Measurements from ENCODE around the gene CHGA.
A peak's percentile ranks its signal among the peaks of the same experiment; 100 is the strongest.

The CHGA gene

DNA sequence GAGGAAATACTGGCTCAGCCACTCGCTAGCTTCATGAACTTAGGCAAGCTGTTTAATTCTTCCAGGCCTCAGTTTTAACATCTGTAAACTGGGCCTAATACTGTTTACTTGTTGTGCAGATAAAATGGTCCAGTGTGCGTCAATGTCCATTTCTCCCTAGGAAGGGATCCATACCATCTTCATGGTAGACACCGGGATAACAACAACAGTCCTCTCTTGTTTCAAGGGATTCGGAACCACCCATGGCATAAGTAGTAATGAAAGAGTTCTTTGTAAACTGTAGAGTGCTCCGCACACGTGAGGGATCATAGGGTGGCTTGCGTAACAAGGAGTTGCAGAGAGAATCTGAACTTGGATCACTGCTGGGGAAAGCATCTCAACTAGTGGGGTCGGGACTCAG lies 17.3 kb upstream of the CHGA start:
- TF ChIP-seq, protein P1, sequence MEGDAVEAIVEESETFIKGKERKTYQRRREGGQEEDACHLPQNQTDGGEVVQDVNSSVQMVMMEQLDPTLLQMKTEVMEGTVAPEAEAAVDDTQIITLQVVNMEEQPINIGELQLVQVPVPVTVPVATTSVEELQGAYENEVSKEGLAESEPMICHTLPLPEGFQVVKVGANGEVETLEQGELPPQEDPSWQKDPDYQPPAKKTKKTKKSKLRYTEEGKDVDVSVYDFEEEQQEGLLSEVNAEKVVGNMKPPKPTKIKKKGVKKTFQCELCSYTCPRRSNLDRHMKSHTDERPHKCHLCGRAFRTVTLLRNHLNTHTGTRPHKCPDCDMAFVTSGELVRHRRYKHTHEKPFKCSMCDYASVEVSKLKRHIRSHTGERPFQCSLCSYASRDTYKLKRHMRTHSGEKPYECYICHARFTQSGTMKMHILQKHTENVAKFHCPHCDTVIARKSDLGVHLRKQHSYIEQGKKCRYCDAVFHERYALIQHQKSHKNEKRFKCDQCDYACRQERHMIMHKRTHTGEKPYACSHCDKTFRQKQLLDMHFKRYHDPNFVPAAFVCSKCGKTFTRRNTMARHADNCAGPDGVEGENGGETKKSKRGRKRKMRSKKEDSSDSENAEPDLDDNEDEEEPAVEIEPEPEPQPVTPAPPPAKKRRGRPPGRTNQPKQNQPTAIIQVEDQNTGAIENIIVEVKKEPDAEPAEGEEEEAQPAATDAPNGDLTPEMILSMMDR (conservative IDR thresholded peaks at IDR 0.05; ENCODE audit: low read length) = no peak
- no peak overlapping the region for H3K4me3 ChIP-seq (ENCODE audit: low read length)
- no peak for DNase-seq (ENCODE audit: low read depth)

DNA sequence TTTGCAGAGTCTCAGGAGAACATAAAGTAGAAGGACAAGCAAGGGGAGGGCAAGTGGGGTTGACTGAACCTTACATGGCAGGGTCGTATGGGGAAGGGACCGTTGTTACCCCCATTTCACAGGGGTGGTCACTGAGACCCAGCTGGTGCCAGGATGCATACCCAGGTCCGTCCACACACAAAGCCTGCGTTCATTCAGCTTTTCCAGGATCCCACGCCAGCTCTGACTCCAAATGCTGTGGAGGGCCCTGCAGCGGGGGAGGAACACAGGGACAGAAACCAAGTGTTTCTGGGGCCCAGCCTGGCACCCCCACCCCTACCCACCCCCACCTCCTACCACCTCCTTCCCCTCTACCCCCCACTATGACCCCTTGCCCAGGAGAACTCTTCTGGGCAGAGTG lies 16.5 kb upstream of the CHGA start:
- DNase-seq (ENCODE audit: low read depth) = no peak
- H3K4me3 ChIP-seq (ENCODE audit: low read length) = no peak overlapping the region
- TF ChIP-seq, protein P1 (conservative IDR thresholded peaks at IDR 0.05; ENCODE audit: low read length) = no peak

DNA sequence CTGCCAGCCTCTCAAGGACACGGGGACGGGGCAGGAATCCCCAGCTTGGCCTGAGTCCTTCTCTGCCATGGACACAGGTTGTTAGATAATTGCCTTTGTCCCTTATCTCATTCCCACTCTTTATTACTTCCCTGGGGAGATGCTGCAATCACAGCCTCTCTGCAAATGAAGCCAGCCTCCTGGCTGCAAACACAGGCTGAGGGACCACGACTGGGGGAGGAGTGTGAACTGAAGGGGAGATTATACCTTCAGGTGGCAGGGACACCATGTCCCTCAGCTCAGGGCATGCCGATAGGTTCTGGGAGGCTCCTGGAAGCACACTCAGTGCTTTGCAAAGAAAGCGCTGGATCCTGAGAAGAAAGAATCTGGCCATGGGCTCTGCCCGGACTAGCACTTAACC lies 16.1 kb upstream of the CHGA start:
- TF ChIP-seq, protein P1 (conservative IDR thresholded peaks at IDR 0.05; ENCODE audit: low read length) = no peak
- H3K4me3 ChIP-seq (ENCODE audit: low read length) = no peak overlapping the region
- DNase-seq (ENCODE audit: low read depth) = no peak

DNA sequence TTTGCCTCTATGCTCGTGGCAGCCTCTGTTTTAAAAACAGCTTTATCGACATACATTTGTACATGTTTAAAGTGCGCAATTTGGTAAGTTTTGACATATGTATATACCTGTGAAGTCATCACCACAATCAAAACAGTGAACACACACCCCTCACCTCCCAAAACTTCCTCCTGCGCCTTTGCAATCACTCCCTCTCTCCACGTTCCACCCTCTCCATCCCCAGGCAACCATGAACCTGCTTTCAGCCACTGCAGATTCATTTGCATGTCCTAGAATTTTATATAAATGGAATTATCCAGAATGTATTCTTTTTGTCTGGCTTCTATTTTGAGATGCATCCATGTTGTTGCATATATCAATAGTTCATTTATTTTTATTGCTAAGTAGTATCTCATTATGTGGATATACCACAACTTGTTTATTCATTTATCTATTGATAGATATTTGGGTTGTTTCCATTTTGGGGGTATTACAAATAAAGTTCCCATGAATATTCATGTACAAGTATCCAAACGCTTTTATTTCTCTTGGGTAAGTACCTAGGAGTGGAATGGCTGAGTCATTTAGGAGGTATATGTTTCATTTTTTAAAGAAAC lies 15.5 kb upstream of the CHGA start:
- DNase-seq (ENCODE audit: low read depth) = no peak
- H3K4me3 ChIP-seq (ENCODE audit: low read length) = no peak overlapping the region
- TF ChIP-seq, protein P1 (conservative IDR thresholded peaks at IDR 0.05; ENCODE audit: low read length) = no peak

DNA sequence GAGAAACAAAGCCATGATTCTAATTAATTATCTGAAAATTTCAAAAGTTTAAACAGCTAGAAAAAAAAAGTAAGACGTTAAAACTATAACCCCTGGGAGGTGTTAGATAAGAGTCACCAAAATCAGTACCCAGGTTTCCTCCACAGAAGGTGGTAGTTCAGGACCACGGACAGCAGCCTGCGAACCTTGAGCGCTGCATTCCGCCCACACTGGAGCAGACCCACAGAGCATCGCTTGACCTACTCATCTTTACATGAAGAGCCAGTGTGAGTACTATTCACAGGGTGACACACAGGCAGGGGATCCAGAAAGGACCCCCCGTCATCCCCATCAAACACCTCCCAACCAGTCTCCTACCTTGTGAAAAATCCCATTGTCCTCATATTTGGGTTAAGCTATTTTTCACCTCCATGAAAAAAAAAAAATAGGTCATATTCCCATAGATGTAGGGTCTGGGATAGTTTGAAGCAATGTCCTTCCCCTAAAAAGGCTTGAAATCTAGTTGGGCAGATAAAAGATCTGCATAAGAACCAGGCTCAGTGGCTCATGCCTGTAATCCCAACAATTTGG lies 8.8 kb upstream of the CHGA start:
- no peak overlapping the region for H3K4me3 ChIP-seq (ENCODE audit: low read length)
- DNase-seq (ENCODE audit: low read depth) = peak; percentile 4
- TF ChIP-seq, protein P1 (conservative IDR thresholded peaks at IDR 0.05; ENCODE audit: low read length) = no peak

DNA sequence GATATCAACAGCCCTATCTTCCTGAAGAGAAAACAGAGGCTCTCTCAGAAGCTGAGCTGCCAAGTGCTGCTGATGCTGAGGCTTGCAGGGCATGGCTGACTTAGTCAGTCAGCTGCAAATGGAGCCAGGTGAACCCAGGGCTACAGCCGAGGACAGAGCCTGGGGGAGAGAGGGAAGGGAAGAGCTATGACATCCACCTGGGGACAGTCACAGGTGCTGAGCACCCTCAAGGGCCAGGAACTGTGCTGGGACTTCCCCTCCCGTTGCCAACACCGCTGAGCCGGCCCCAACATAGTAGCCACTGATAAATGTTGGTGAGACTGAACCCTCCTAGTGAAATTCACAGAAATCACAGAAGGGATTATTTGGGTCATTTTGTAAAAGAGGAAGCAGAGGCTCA lies 6.7 kb upstream of the CHGA start:
- no peak for DNase-seq (ENCODE audit: low read depth)
- no peak overlapping the region for H3K4me3 ChIP-seq (ENCODE audit: low read length)
- TF ChIP-seq, protein P1 (conservative IDR thresholded peaks at IDR 0.05; ENCODE audit: low read length) = no peak

All from AG10803 (cell line).